ENCODE measurements around the gene IMMP2L. TPM values are rescaled to one million over a fixed set of nuclear protein-coding genes. Genes with fewer than 3 reads are reported as not detected.
"Not testable (repeated sequence)": the region's sequence is repeated elsewhere in the genome, so short reads cannot be mapped to it uniquely, and the experiment has no call there.

IMMP2L gene
- total RNA-seq = 11.6 TPM

DNA sequence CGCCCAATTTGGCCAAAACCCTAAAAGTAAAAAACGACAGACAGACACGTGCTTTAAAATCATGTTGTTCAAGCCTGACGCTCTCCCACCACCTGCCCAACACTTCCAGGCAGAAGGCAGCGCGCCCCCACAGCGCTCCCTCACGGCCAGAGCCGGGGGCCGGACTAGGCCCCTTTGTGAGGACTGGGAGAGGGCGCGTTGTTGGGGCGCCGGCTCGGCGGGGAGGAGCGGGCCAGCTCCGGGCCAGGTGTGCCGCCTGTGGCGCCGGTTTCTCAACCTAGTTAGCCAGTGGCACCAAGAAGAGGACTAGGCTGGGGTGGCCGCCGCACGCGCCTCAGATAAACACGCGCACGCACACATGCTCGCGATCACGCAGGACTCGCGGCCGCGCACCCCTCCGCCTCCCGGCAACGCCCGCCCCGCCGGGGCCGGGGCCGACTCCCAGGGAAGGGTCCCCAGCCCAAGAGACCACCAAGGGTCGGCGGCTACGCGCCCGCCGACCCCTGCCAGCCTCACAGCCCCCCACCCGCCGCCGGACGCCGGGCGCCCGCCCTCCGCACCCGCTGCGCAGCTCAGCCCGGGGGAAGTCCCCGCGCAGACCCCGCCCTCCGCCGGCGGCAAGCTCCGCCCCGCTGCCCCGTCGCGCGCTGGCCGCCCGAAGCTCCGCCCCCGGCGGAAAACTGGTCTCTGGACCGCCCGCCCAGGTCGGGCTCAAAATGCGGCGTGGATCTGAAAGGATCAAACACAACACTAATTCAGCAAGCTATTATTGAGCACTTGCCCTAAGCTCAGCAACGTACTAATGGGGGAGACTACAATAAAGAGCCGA lies at the start of gene IMMP2L:
Gene IMMP2L, minus strand, starts transcription at position 589 of the 829 bp plus-strand sequence.
- DNase-seq (ENCODE audit: low read depth in 2 of 3, low spot score in 2 of 3) = peak; percentile 86 to 91 (median 89)

DNA sequence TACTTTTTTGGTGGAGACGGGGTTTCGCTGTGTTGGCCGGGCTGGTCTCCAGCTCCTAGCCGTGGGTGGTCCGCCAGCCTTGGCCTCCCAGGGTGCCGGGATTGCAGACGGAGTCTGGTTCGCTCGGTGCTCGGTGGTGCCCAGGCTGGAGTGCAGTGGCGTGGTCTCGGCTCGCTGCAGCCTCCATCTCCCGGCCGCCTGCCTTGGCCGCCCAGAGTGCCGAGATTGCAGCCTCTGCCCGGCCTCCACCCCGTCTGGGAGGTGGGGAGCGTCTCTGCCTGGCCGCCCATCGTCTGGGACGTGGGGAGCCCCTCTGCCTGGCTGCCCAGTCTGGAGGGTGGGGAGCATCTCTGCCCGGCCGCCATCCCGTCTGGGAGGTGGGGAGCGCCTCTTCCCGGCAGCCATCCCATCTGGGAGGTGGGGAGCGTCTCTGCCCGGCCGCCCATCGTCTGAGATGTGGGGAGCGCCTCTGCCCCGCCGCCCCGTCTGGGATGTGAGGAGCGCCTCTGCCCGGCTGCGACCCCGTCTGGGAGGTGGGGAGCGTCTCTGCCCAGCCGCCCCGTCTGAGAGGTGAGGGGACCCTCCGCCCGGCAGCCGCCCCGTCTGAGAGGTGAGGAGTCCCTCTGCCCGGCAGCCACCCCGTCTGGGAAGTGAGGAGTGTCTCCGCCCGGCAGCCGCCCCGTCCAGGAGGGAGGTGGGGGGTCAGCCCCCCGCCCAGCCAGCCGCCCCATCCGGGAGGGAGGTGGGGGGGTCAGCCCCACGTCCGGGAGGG lies 47.4 kb upstream of the IMMP2L start:
- DNase-seq (ENCODE audit: low read depth in 2 of 3, low spot score in 2 of 3) = not testable (repeated sequence)

DNA sequence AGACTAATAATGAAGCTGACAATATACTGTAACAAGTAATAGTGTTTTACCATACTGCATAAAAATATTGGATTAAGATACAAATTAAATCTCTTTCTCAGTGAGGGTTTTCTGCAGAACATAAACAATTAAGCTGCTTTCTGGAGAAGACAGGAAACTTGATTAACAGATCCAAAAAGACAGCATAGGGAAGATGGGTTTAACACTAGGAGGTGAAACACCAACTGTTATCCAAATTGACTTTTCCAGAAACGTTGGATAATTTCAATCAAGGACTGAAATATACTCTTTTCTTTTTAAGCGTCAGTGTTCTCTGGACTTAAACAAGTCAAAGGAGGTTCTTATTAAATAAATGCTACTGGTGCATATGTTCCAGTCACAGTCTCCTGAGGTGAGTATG lies 45.3 kb upstream of the IMMP2L start:
- no peak for DNase-seq (ENCODE audit: low read depth in 2 of 3, low spot score in 2 of 3)

DNA sequence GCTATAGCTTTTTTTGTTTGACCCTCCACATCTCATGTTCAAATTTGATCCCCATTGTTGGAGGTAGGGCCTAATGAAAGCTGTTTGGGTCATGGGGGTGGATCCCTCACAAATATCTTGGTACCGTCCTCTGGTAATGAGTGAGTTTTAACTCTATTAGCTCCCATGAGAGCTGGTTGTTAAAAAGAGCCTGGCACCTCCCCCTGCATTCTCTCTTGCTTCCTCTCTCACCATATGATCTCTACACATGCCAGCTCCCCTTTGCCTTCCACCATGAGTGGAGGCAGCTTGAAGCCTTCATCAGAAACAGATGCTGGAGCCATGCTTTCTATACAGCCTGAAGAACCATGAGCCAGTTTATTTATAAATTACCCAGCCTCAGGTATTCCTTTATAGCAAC lies 43.0 kb upstream of the IMMP2L start:
- DNase-seq (ENCODE audit: low read depth in 2 of 3, low spot score in 2 of 3) = no peak

DNA sequence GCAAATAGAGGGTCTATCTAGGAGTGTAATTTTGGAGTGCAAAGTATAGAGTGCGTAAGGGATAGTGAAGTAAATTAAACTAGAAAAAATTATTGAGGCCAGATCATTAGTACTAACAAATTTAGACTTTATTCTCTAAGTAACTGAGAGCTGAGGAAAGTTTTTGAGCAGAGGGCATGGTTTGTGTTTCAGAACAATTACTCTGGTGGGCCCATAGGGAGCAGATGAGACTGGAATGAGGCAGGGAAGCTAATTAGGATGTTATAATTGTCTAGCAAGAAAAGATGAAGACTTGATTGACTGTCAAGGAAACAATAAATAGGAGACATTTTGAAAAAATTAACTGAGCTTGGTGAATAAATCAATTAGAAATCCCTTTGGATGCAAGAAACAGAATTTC lies 37.8 kb upstream of the IMMP2L start:
- no peak for DNase-seq (ENCODE audit: low read depth in 2 of 3, low spot score in 2 of 3)

DNA sequence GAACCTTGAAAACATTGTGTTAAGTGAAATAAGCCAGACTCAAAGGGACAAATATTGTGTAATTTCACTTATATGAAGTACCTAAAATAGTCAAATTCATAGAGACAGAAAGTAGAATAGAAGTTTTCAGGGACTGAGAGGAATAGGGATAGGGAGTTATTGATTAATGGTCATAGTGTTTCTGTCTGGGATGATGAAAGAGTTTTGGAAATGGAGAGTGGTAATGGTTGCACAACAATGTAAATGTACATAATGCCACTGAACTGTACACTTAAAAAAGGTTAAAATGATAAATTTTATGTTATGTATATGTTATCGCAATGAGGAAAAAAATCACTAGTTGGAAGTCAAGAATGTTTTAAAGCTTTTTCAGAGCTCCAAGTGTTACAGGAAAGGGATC lies 33.5 kb upstream of the IMMP2L start:
- DNase-seq (ENCODE audit: low read depth in 2 of 3, low spot score in 2 of 3) = no peak

DNA sequence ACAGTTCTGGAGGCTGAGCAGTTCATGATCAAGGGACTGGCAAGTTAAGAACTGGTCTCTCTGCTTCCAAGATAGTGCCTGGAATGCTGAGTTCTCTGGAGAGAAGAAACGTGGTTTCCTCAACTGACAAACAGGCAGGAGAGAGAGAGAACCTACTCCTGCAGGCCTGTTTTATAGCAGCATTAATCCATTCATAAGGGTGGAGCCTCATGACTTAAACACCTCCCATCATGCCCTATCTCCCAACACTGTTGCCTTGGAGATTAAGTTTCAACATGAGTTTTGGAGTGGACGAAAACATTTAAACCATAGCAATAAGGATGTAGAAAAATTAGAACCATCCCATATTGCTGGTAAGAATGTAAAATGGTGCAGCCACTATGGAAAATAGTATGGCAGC lies 32.3 kb upstream of the IMMP2L start:
- no peak for DNase-seq (ENCODE audit: low read depth in 2 of 3, low spot score in 2 of 3)

DNA sequence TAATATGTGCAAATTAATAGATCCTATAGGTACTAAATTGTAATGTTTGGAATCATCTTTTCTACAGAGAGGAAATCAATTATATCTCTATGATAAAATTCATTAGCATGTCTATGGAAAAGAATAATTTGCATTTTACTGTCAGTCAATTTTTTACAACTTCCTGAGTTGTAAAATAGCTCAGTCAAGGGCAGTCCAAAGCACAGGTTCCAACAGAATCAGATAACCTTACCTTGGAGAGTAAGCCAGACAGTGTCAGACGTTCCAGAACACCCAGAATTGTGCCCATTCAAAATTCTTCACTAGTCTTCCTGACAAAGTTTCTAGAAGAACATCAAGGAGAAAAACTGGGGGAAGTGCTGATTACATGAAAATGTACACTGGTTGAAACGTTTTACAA lies 31.1 kb upstream of the IMMP2L start:
- no peak for DNase-seq (ENCODE audit: low read depth in 2 of 3, low spot score in 2 of 3)

DNA sequence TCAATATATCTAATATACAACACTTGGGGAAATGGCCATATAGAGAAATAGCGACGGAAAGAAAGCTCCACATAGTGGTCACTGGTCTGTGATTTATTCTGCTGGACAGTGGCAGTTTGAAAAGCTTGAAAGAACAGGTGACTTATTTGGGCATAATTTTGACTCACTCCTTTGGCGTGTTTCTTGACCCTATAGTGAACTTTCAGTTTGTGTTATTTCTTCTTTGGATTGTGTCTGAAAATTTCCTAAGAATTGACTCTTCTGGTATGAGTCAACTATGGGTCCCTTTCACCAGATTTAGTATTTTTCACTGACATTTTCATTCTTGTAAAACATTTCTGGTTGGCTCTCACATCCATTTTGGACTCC lies 25.8 kb upstream of the IMMP2L start:
- no peak for DNase-seq (ENCODE audit: low read depth in 2 of 3, low spot score in 2 of 3)

DNA sequence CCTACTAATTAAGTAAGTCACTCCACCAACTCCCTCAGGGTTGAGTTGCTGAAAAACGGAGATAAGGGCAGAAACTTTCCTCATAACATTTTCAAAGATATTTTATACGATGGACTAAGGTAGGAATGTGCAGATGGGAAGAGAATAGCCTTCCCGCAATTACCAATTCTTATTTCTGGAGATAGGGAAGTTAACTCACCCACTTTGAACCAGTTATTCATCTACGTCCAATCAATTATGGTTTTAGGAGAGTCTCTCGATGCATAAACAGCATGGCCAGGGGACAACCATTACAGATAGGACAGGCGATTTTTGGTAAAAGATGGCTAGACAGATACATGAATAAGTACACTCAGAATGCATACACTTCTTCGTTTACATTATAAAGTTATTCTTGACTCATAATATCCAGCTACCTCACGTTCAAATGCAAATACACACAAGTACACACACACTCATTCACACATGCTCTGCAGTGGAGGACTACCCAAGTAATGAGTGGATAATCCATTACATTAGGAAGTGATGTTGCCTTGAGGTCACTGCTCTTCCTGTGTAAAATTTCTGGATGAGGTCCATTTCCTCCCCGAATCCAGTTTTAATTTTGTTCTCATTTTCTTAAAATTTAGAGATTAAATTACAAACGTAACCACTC lies 25.2 kb upstream of the IMMP2L start:
- no peak for DNase-seq (ENCODE audit: low read depth in 2 of 3, low spot score in 2 of 3)

DNA sequence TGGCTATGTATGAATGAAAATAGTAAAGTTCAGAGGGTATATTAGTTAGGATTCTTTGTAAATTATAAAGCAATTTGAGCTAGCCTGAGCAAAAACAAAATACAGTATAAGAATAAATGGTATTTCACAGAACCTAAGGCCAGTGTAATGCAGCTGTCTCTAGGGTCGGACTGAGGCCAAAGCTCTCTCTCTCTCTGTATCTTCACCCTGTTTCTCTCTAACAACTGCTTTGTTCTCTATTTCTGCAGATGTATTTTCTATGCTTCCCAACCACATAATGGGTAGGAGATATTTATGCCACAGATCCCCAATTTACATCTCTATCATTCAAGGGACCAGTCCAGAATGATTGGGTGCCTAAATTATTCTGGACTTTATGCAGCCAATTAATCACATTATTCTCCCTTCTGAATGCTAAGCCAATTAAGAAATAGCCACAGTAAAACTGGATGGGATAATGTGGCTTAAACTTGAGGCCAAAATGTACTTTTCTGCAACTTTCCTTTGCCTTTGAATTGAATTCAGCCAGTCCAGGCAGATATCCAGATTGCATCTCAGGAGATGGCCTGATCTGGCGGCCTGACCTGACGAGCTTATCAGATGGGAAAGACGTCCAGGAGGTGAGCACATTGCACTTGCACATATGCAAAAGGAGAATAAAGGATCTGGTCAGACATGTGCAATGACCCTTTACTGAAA lies 24.6 kb upstream of the IMMP2L start:
- DNase-seq (ENCODE audit: low read depth in 2 of 3, low spot score in 2 of 3) = no peak

DNA sequence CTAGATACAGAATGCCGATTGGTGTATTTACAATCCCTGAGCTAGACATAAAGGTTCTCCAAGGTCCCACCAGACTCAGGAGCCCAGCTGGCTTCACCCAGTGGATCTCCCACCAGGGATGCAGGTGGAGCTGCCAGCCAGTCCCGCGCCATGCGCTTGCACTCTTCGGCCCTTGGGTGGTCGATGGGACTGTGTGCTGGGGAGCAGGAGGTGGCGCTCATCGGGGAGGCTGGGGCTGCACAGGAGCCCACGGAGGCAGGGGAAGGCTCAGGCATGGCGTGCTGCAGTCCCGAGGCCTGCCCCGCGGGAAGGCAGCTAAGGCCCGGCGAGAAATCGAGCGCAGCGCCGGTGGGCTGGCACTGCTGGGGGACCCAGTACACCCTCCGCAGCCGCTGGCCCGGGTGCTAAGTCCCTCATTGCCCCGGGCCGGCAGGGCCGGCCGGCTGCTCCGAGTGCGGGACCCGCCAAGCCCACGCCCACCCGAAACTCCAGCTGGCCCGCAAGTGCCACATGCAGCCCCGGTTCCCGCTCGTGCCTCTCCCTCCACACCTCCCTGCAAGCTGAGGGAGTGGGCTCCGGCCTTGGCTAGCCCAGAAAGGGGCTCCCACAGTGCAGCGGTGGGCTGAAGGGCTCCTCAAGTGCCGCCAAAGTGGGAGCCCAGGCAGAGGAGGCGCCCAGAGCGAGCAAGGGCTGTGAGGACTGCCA lies 19.6 kb upstream of the IMMP2L start:
- DNase-seq (ENCODE audit: low read depth in 2 of 3, low spot score in 2 of 3) = not testable (repeated sequence)

DNA sequence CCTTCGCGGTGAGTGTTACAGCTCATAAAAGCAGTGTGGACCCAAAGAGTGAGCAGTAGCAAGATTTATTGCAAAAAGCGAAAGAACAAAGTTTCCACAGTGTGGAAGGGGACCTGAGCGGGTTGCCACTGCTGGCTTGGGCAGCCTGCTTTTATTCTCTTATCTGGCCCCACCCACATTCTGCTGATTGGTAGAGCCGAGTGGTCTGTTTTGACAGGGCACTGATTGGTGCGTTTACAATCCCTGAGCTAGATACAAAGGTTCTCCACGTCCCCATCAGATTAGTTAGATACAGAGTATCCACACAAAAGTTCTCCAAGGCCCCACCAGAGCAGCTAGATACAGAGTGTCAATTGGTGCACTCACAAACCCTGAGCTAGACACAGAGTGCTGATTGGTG lies 18.9 kb upstream of the IMMP2L start:
- DNase-seq (ENCODE audit: low read depth in 2 of 3, low spot score in 2 of 3) = not testable (repeated sequence)

DNA sequence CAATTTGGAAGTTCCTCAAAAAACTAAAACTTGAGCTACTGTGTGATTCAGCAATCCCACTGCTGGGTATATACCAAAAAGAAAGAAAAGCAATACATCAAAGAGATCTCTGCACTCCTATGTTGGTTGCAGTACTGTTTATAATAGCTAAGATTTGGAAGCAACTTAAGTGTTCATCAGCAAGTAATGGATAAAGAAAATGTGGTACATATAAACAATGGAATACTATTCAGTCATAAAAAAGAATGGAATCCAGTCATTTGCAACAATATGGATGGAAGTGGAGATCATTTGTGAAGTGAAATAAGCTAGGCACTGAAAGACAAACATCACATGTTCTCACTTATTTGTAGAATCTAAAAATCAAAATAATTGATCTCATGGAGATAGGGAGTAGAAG lies 16.5 kb upstream of the IMMP2L start:
- DNase-seq (ENCODE audit: low read depth in 2 of 3, low spot score in 2 of 3) = no peak

DNA sequence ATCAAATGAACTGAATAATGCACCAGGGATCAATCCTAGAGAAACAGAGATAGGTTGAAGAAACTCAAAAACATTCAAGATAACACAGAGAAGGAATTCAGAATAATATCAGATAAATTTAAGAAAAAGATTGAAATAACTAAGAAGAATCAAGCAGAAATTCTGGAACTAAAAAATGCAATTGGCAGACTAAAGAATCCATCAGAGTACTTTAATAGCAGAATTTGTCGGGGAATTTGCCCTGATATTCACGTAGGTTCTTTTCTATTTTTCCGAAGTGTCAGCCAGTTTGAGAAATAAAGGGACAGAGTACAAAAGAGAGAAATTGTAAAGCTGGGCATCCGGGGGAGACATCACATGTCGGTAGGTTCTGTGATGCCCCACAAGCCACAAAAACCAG lies 9.4 kb upstream of the IMMP2L start:
- DNase-seq (ENCODE audit: low read depth in 2 of 3, low spot score in 2 of 3) = no peak

DNA sequence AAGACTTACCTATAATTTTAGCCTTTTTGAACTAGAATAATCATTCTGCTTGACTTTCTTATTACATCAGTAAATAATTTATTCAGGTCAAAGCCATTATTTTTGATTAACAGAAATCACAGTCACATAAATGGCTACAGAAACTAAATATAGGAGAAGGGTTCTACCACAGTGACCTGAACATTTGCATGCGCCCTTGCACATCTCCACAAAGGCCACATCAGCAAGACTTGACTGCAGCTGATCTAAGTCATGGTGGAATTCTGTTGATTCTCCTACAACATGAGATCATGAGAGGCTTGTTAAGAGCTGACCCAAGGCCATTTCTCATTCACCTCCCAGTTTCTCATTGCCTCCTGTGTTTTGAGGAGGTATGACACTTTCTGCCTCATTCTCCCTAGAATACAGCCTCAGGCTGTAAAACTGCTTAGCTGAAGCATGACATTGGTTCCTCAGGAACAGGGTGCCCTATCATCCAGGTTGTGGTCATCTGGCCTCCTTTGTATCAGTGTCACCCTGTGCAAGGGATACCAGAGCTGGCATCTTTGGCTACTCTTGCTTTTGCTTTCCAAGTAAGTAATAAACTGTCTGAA lies 6.7 kb upstream of the IMMP2L start:
- no peak for DNase-seq (ENCODE audit: low read depth in 2 of 3, low spot score in 2 of 3)

DNA sequence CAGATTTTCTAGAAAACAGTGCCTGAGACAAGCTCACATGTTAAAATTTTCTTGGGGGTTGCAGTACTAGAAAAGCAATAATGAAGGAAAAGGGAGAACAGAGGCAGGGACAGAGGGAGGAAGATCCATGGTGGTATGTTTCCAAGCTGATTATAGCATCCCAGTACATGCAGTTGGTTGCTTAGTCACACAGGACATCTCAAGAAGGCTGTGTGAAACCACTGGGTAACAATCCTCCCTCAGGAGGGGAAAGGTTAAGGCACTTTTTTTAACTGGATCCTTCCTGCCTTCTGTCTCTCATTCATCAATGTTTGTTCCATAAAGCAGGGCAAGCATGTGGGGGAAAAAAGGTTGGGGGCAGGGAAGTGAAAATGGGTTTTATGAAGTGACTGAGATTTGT lies 6.1 kb upstream of the IMMP2L start:
- DNase-seq (ENCODE audit: low read depth in 2 of 3, low spot score in 2 of 3) = no peak

DNA sequence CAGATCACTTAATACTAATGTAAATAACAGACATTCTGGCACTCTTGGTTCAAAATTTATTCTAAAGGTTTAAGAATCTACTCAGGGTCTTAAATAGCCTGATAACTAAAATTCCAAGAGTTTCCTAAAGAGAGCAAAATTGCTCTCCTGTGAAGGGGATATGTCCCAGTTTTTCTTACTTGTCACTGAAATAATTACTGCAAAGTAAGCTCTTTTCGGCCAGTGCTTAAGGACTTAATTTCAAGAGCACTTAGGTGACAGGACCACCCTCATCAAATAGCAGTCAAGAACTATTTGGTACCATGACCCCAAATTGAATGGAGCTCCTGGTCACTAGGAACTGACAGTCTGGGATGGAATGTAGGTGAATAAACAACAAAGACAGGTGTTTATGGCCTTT lies 1.8 kb upstream of the IMMP2L start:
- no peak for DNase-seq (ENCODE audit: low read depth in 2 of 3, low spot score in 2 of 3)

DNA sequence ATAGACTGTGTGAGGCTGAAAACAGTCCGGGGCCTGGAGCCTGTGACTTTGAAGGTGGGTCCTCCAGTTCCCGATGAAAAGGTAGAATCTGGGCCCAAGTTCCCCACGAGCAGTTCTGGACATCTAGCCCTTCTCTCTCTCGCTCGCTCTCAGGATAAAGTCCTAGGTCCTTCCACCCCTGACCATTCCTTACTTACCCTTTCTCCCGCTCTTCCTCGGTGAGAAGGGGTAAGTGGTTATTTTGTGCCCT lies 713 bp downstream of the IMMP2L start:
- no peak for DNase-seq (ENCODE audit: low read depth in 2 of 3, low spot score in 2 of 3)
